Right ventricle myocardium inferior (tissue), 1 donor: ENCODE data around the gene SIAH1. TPM values are rescaled to one million over a fixed set of nuclear protein-coding genes. Genes with fewer than 3 reads are reported as not detected.
"Not testable (repeated sequence)": the region's sequence is repeated elsewhere in the genome, so short reads cannot be mapped to it uniquely, and the experiment has no call there.

Source experiments
- ATAC-seq: fragments of 200-7000 bp; cut with Tn5 transposase; one replicate; pipeline ENCODE4 v1.9.1; 2020; ENCODE audit warnings: mild to moderate bottlenecking, moderate library complexity
- DNase-seq: peaks from one replicate; pipeline ENCODE4 v3.0.0; 2021; ENCODE audit errors: missing footprints
- intact Hi-C: fragments of 100-400 bp; cut with DNase I; formaldehyde crosslinking; loops from one replicate; pipeline ENCODE4 v1.11.0; 2022
- total RNA-seq: library from RNA; stranded (reverse); fragmentation: NEBNext Ultra II Directional; extraction: Animal tissue kit (Norgen Biotek cat#: 25700); gene quantifications from one replicate; pipeline ENCODE4 v1.2.1, GENCODE V29; 2021
- donor health status: DM: no; HTN: yes; CAD: no; lungs with severe emphysema.

The SIAH1 gene
- total RNA-seq, 1 donor from 2014 or later, result 16.1 TPM

DNA sequence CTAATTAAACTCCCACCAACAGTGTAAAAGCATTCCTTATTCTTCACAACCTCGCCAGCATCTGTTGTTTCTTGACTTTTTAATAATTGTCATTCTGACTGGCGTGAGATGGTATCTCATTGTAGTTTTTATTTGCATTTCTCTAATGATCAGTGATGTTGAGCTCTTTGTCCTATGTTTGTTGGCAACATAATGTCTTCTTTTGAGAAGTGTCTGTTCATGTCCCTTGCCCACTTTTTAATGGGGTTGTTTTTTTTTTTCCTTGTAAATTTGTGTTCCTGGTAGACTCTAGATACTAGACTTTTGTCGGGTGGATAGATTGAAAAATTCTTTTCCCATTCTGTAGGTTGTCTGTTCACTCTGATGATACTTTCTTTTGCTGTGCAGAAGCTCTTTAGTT, 71.3 kb downstream of the SIAH1 start:
- ATAC-seq, intact Hi-C loops, DNase-seq: not testable (repeated sequence)

- no peak for ATAC-seq
- intact Hi-C loops, result no loop called here
- DNase-seq, result no peak
Measured at GRCh38 chr16:48310908-48311641, 74.1 kb downstream of the SIAH1 start.

Other genes starting within 250 kb of the SIAH1 start
- 0.14 TPM for gene ABCC12, start 229.4 kb downstream of the SIAH1 start, total RNA-seq
- gene LONP2, start 141.1 kb downstream of the SIAH1 start, total RNA-seq, result 61.3 TPM
- gene ABCC11, start 137.9 kb downstream of the SIAH1 start, total RNA-seq, result not detected
- gene N4BP1, start 224.8 kb upstream of the SIAH1 start, total RNA-seq, result 23.6 TPM